GM04503 (cell line): ENCODE results near the gene DDX11.
A peak's percentile ranks its signal among the peaks of the same experiment; 100 is the strongest.
"Not testable (repeated sequence)": the region's sequence is repeated elsewhere in the genome, so short reads cannot be mapped to it uniquely, and the experiment has no call there.

Experiments
- DNase-seq: peaks from one replicate; pipeline ENCODE4 v3.0.0-alpha.2; 2012; ENCODE audit warnings: low read depth

Gene DDX11

DNA sequence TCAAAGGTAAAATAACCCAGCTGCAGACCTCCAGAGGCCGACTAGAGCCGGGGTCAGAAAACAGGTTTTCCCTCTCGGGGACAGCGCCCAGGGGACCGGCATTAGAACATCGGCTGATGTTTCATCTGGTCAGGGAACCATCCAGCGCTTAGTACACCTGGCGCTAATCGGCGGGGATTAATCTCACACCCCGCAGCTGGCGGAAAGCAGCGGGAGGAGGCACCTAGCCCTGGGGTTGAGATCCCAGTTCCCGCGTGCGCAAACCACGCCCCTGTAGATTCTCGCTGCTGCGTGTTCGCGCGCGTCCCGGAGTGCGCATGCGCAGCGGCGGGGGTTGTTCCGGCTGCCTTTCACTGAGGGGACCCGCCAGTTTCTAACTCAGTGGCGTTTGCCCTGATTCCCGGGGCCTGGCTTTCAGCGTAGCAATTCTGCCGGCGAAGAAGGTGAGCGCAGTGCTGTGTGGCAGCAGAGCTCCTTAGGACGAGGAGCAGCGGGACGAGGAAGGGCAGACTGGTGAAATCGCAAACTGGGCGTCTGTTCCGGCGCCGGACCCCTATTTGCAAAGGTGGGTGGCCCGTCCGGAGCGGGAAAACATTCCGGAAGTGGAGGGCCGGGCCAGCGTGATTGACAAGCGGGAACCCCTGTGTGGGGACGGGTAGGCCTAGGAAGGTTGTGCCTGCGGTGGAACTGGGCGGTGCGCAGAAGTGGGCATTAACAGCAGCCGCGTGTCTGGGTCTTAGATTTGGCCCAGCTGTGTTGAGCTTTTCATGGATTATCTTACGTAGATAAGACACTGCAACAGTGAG, at the start of gene DDX11:
Gene DDX11 (plus strand): TSS at position 334 of the 806 bp plus-strand sequence. CDS start 4,534 bp downstream, outside the sequence.
- DNase-seq: peak; percentile 42

DNA sequence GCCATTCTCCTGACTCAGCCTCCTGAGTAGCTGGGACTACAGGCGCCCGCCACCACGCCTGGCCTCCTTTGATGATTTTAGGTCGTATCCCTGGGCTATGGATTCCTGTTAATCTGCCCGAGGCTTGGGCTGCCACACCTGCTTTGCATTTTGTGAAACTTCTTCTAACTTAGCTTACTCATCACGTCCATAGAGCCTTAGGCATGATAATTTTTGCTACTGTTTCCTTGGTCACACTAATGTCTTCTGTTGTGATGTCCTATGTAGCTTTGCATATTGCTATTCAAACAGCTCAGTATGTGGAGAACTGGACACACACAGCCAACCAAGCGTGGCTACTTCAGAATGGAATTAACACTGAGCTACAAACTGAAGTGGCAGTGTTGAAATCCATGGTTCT, 47.5 kb upstream of the DDX11 start:
- DNase-seq: no peak

DNA sequence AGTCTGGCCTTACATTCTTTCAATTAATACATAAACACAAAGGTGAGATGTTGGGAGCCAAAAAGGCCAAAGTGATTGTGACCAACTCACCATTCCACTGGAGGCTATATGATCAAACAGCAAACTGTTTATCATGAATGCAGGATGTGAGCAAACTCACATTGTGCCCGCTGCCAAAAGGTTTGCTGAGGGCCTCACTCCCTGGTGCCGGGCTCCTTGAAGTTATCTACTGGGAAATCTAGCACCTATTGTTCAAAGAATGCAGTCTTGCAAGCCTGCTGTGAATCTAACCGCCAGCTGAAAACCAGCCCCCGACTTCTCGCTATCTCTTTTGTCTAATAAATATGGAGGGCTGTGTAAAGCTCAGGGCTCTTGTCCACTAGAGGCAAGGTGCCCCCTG, 46.7 kb upstream of the DDX11 start:
- DNase-seq: not testable (repeated sequence)

DNA sequence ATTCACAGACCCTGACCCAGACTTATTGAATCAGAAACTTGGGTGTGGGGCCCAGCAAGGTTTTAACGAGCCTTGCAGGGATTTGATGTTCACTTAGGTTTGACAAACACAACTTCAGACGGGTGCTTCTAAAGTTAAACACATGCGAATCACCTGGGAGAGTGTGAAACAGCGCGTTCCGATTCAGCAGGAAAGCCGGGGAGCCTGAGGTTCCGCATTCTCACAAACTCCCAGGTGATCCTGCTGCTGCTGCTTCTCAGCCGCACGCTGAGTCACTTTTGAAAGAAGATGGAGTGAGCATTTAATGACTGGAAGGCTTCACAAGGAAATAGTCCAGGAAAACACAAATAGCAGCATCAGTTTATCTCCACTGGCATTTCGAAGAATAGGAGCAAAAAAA, 44.2 kb upstream of the DDX11 start:
- DNase-seq: no peak

DNA sequence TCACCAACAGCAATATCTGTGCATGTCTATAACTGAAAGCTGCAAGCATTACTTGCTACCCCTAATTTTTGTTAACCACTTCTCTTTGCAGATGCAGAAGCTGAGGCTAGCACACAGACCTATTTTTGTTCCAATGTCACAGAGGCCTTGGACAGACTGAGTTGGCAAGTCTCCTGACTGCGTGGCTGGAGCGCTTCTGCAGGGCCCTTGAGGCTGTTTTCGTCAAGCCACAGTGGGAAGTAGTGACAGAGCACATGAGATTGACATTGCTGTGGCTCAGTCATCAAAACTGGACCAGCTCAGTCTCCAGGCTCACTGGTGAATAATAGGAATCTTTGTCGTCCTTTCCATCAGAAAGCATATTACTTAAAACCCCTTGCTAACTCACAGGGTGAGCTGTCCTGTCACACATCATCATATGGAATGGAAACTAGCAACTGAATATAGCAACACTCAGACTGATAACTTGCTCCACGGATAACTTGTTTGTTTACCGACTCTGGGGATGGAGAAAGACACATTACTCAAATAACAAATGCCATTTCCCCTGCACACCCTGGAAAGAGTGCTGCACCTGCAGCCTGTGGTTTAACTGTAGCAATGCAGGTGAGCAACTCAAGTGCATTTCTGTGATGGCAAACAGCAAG, 43.6 kb upstream of the DDX11 start:
- DNase-seq: no peak

DNA sequence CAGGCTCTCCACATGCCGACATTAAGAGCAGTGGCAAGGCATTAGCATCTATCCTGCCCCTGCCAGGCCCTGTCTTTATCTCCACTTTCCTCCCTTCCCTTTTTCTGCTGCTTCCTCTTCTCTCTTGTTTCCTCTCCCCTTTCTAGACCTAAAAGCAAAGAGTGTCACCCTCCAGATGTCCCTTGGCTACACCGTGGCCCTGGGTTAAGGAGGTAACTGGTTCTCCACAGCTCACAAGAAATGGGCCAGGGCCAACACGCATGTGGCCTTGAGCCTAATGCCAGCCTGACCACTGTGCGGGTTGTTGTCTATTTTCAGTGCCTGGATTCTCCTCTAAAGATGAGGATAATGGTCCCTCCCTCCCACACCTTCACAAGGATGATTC, 41.7 kb upstream of the DDX11 start:
- no peak for DNase-seq

DNA sequence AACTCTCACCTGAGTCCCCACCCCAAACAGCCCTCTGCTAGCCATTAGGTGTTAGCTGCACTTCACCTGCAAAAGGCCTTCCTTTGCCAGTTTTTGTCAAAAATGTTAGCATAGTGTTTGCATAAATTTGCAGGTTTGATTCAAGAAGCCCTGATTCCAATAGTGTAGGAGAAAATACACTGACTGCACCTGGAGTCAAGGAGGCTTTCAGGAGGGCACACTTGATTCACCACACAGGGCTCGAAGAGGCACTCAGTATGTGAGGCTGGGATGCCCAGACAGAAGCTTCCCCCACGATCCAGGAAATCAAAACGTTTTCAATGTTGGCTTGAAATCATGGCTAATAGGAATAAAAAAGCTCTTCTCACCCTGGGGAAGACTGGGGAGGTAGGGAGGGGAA, 40.5 kb upstream of the DDX11 start:
- no peak for DNase-seq

DNA sequence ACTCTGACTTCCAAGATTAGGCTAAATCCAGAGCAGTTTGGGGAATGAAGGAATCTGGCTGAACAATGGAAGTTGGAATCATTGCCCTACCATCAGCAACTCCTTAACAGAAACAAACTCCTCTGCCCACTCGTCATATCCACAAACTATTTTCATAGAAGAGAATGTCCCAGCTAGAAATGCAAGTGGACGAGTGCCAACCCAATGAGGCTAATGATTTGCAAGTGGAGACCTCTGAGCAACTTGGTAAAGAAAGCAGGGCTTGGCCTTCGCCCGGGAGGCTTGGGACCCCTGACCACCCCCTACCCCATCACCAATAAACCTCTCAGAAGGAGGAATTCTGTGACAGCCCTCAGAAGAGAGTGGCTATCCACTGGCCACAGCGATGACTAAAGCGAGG, 40.0 kb upstream of the DDX11 start:
- DNase-seq: no peak

DNA sequence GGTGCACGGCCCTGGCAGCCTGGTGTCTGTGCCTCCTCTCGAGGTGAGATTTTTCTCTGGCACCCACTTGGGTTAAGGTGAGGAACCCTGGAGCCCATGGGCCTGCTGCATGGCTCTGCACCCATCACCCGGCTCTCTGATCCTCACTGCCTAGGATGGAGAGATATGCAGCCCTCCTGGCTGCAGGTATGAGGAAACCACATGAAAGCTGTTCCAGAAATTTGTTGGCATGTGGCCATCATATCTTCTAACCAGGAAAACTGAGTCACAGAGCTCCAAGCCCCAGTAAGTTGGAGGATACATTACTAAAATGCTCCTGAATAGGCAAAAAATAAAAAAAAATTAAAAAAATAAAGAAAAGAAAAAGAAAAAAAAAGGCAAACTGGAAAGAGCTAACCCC, 39.3 kb upstream of the DDX11 start:
- no peak for DNase-seq

DNA sequence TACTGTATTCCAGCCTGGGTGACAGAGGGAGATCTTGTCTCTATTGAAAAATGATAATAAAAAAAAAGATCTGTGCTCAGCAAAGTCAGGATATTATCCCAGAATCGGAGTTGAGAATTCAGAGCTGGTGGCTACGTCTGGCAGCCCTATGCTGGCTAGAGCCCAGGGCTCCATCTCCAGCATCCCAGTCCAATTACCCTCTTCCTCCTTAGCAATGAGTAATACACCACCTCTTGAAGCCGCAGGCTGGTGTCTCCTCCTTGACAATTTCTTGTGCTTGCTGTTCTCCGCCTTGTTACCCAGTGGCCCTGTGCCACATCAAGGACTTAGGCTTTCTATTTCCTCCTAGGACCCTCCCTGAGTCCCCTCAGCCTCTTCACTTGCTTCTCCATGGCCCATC, 38.4 kb upstream of the DDX11 start:
- DNase-seq: no peak

DNA sequence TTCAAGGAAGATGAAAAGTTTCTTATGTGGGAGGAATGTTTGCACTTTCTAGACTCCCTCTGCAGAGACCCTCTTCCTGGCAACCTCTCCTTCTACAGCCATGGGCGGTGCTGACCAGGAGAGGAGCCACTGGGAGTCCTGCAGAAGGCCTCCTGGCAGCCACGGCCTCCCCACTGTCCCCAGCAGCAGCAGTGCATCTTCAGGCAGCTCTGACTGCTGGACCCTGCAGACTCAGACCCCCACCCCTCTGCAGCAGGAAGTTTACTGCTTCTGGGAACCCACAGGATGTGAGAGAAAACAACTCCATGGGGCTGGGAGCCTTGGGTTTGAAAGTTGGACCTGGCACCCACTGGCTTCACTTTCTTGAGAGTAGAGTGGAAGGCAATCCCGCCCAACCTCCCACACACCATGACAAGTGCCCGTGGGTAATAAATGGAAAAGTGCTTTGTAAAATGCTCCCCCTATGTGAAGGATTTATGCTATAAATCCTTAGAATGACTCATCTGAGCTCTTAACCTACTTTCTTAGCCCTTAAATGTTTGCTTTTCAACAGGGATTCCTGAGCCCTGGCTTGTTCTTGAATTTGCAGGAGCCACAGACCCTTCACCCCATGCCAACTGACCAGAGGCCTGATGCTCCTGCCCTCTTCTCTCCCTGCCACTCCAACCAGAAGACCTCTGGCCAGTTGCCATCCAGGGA, 37.5 kb upstream of the DDX11 start:
- DNase-seq: no peak

DNA sequence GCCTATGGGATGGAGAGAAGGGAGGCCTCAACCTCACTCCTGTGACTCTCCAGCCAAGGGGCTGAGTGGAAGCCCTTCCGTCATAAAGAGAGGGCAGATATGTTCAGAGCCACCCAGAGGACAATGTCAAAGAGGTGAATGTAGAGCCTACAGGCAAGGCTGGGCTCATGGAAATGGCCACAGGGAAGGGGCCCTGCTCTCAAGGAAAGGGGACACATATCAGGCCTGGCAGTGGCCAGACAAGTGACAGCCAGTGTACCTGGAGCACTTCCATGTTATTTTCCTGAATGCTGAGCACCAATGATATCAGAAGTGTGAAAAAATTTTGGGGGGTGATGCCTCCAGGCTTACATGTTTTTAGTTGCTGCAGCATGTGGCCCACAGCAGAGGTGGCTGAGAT, 36.6 kb upstream of the DDX11 start:
- DNase-seq: no peak

DNA sequence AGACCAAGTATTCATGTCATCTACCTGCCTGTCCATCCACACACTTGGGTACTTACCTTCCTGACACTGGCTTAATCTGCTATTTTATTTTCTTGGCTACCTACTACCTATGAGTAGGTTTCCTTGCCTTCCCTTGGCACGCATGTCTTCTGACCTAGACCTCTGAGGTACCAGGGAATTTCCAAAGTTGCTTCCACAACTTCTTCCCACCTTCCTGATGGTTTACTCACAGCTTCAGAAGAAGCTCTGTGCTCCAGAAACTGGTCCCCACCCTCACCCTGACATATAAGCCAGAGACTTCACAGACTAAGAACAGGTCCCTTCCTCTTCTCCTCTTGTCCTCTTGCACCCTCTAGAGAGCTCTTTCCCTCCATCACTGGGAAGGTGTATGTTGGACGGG, 35.7 kb upstream of the DDX11 start:
- DNase-seq: no peak

DNA sequence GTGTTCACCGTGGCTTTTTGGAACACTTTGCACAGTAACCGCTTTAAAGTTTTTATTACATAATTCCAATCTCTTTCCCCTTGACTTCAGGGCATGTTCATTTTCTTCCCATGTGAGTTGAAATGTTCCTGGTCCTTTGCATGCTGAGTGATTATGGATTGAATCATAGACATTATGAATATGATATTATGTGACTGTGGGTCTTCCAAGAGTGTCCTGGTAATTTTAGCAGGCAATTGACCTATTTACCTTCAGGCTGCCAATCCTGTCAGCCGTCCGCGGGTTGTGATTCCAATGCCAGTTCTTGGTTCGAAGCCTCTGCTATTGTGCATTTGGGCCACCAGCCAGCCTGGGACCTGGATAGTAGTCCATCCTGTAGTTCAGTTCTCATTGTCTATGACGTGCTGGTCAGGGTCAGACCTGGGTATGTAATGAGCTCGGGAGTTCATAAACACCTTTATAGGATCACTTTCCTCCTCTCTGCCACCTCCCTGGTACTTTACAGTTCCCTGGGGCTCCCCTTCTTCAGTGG, 32.6 kb upstream of the DDX11 start:
- no peak for DNase-seq

DNA sequence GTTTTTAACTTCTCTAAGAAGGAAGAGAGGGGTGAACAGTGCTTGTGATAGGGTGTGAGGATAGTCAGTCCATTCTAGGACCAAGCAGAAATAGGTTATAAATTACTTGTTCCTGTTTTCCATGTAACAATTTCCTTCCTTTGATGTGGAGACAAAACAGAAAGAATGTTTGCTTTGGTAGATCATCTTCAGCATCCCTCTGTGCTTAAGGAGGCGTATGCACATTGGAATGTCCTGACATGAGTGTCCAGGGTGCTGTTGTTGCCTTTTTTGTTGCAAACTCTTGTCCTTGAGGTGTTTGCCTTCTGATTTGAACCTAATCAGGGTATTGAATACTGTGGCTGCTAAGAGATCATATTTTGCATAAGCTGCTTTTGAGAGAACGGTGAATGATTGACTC, 23.5 kb upstream of the DDX11 start:
- not testable (repeated sequence) for DNase-seq

DNA sequence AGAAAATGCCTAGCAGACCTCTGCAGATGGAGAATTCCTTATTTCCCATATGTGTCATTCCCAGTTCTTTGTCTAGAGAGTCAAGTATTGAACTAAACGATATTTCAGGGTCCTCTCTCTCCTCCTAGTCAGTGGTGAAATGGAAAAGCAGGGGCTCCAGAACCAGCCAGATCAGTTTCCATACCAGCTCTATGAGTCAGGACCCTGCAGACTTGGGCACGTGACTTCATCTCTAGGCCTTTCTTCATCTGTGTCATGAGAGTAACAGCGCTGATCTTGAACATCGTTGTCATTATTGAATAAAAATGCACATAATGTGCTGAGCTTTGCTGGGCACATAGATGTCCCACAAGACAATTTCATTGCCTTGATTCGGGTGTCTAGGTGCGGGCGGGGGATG, 23.1 kb upstream of the DDX11 start:
- not testable (repeated sequence) for DNase-seq

DNA sequence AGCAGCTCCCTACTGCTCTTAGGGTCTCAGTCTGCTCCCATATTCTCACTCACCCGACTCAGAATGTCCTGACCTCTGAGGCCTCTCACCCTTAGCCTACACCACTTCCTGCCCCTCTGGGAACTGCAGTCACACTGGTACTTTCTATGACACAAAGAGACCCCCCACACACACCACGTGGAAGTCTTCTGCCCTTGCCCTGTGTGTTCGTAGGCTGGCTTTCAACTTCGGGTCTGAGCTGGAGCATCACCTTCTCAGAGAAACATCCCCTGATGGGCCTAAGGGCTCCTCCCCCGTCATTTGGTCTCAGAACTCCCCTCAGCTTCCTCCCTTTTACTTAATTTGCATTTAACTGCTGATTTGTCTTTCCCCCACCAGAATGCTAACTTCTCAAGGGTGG, 22.0 kb upstream of the DDX11 start:
- not testable (repeated sequence) for DNase-seq

DNA sequence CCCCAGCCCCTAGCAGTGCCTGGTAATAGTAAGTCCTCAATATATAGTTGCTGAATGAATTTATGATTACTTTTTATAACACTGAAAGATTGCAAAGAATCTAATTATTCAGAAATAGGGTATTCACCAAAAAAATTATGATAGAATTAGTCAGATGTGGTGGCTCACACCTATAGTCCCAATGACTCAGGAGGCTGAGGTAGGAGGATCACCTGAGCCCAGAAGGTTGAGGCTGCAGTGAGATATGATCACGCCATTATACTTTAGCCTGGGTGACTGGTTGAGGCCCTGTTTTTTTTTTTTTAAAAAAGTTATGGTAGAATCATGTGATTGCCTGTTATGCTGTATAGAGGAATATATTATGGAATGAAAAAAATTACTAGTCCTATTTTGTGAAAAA, 21.5 kb upstream of the DDX11 start:
- DNase-seq: not testable (repeated sequence)

DNA sequence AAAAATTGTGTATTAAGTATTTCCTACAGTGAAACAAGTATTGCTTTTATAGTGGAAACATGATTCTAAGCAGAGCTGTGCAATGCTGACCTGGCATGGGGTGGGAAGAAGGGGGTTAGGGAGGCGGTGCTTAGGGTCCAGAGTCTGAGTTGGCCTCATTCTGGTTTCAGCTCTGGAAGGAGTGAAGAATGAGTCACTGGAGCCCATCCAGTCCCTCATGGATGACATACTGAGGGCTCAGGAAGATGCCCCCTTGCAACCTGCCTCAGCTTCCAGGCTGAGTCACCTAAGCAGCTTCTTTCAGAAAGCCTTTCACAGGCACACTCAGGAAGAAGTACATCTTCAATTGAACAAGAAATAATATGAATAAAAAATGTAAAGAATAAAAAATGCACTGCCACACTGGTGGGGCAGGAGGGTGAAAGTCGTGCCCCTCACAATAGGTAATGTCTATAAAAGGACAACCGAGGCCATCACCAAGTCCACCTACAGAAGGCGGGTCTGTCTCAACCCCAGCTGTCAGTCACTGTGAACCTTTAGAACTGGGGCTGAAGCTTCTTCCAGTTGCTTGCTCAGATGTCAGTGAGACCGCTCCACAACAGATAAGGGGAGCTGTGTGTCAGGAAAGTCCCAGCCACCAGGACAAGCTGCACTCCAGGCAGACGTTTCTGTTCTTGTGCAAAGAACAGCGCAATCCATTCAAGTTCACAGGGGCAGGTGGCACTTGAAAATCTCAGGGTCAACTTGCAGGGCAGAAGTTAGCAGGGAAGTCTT, 20.8 kb upstream of the DDX11 start:
- DNase-seq: peak; percentile 7

DNA sequence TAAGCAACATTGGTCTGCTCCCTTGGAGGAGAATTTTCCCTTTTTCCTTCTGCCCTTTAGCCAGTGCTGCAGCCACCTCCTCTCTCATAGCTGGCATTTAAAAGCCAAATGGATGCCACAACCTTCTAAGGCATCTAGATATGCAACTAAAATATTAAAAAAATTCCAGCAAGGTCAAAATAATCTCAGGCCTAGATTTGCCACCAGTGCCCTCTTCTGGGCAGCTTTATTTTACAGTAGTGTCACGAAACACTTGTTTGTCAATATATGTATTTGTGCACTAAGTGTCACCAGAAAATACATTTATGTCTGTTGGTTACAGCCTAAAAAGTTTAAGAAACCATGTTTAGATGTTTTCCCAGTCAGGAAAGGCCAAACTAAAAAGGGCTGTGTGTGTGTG, 19.7 kb upstream of the DDX11 start:
- not testable (repeated sequence) for DNase-seq

DNA sequence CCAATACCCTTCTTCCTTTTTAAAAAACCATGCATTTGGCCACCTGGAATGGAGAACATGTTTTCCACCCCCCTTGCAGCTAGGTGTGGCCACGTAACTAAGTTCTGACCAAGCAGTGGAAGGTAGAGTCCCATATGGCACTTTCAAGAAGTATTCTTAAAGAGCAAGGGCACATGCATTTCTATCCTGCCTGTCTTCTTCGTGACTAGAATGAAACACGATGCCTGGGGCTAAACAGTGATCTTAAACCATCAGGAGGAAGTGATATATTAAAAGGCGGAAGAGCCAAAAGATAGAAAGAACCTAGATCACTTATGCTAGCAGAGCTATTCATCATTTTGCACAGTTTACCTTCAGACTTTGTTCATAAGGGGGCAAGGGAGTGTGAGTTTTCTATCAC, 16.0 kb upstream of the DDX11 start:
- DNase-seq: no peak

DNA sequence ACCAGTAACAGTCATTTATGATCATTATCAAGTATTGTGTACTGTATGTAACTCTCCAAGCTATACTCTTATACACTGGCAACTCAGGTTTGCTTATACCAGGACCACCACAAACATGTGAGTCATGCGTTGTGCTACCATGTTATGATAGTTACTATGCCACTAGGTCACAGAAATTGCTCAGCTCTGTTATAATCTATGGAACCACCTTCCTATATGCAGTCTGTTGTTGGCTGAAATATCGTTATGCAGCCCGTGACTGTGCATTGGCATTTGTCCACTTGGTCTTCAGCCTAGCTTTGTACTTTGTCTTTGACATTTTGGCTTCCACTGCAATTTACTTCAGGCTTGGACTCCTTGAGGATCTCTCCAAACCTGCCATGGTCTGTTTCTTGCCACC, 7.5 kb upstream of the DDX11 start:
- DNase-seq: not testable (repeated sequence)
